ENCODE data around the gene KCNH4.
"Not testable (repeated sequence)": the region's sequence is repeated elsewhere in the genome, so short reads cannot be mapped to it uniquely, and the experiment has no call there.

KCNH4 gene

GRCh38 chr17:42177684-42178083 is 3.3 kb downstream of the KCNH4 start:
- DNase-seq = no peak

DNA sequence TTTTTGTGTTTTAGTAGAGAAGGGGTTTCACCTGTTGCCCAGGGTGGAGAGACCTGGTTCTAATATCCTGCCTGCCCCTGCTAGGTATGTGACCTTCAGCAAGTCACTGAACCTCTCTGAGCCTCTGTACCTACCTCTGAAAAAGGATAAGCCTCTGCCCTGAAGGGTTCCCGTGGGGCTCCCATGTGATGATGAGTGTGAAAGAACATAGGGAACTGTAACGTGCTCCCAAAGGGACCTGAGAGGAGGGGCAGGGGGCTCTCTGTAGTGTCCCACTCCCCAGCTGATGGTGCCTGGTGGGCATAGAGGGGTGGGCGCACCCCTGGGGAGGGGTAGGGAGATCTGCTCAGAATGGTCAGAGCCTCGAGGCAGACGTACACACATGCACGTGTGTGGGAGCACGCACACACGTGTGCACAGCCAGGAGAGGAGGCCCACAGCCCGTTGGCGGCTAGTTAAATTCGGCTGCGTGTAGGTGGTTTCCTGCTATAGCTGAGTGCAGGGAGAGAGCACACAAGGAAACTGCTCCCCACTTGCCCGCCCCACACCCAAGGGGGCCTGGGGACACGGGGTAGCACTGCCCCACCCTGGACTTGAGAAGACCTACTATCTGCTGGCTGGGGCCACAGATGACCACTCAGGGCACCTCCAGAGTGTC is 6.7 kb downstream of the KCNH4 start:
- no peak for DNase-seq

DNA sequence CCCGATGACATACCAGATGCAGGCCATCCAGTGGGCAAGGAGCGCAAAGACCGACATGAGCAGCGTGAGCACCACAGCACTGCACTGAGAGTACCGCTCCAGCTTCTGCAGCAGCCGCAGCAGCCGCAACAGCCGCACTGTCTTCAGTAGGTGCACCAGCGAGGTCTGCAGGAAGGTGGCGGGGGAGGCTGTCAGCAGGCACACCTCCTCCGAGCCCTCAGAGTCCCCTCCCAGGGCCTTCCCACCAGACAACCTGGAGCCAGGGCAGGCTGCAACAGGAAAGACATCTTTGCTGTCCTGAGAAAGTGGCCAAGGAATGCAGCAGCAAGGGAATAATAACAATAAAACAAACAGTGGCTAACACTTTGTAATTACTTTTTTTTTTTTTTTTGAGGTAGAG is 9.1 kb downstream of the KCNH4 start:
- DNase-seq = no peak

DNA sequence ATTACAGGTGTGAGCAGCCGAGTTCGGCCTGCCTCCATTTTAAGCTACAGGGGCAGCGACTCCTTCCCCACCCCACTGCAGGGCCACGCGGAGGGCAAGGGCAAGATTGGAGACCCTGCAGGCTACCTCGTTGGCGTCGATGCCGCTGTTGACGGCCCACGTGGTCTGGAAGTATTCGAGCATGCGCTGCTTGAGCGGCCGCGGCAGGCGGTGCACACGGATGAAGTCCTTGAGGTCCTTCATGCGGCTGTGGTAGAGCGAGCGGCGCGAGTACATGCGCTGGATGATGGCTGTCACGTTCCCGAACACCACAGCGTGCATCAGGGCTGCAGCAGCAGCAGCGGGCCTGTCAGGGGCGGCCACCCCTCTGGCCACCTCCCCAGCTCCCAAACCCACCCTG is 11.6 kb downstream of the KCNH4 start:
- DNase-seq = no peak

DNA sequence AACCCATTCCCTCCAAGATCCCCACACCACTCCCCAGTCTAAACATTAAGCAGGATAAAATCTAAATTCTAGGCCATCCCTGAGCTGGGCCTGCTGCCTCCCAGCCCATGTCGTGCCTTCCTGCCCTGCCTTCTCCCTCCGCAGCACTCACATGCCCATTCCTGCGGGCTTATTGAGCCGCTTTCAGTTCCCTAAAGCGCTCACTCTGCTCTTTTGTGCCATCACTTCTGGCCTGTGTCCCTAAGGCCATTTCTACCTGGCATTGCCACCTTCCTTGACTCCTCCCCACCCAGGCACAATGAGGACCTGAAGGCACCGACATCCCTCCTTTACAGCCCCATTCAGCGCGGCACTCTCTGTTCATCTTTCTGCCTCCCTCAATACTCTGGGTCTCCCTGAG is 13.1 kb downstream of the KCNH4 start:
- no peak for DNase-seq

- DNase-seq = no peak
Measured at GRCh38 chr17:42166196-42166763, 14.7 kb downstream of the KCNH4 start.

DNA sequence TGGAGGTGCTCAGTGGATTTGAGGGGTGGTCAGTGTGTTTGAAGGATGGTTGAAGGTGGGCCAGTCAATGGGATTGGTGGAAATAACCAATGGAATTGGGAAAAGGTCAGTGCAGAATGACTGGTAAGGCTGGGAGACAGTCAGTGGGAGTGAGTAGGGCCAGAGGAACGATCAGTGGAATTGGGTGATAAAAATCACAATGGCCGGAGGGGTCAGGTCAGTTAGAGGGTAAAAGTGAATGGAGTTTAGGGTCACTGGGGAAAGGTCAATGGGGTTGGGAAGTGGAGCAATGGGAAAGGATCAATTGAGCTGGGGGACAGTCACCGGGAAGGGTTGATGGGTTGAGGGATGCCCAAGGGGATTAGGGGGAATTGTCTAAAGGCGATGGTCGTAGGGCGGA is 15.2 kb downstream of the KCNH4 start:
- DNase-seq = no peak

DNA sequence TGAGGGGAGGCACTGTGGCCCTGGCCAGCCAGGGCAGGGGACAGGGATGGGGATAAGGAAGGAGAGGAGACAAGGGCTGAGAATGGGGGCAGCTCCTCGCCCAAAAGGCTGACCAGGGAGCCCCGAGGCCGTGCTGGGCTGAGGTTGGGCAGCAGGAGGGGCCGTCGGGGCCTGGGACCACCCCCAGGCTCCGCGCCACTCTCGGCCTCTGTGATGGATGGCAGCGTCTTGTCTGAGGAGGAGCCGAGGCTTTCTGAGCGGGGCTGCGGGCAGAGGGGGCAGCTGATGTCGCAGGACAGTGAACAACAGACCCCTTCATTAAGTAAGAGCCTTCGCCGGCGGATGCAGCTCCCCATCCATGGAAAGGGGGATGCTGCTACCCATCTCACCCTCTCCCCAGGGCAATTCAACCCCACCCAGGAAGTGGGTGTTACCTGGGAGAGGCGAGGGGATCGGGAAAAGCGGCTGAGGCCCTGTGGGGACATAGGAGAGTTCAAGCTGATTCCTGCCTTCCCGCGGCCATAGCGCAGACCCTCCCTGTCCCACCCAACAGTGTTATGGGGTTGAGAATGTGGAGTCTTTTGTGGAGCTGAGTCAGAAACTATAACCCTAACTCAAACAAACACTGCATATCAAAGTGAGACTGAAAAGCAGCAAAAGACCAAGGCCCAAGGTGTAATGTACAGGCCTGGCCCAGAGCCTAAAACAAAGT is 17.1 kb downstream of the KCNH4 start:
- no peak for DNase-seq

DNA sequence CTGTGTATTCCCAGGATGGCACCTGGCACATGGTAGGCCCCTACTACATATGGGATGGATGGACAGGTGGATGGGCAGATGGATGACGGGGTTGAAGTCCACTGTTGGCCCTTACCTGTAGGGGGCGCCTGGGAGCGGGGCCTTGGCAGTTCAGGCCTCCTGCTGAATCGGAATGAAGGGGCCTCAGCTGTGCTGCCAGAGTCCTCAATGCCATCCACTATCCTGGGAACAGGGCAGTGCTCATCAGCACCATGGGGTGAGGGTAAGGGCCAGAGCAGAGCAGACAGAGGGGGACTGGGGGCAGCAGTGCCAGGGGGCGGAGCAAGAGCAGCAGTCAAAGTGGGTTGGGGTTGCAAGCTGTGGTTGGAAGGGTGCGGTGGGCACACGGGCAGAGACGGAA is 17.8 kb downstream of the KCNH4 start:
- DNase-seq = no peak

- DNase-seq = no peak
Measured at GRCh38 chr17:42160531-42160910, 20.4 kb downstream of the KCNH4 start.

DNA sequence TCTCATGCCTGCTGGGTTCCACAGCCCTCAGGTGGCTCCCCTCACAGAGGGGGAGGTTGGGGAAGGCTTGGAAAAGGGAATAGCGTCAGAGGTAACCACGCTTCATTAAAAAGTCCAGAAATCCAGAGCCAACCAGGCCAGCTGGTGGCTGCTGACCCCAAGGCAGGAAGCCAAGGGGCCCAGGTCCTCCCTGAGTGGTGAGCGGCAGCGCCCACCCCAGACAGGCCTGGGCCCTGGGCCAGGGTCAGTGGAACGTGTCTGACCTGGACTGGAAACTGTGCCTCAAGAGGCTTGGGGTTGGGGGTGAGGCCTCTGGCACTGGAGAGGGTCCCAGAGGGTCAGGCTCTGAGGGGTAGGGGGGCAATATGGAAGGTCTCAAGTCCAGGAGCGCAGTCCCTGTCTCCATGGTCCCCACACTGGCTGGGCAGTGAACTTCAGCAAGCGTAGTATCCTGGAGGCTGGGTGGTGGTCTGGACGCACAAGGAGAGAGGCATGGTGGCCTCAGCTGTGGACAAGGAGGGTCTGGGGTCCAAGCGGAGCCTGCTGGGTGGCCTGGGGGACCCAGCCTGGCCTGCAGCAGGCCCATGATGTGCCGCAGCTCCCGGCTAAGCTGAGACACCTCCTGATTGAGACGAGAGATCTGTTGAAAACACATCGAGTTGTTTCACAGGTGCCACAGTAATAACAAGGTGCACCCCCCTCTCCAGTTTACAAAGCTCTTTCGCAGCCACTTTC is 21.0 kb downstream of the KCNH4 start:
- no peak for DNase-seq

DNA sequence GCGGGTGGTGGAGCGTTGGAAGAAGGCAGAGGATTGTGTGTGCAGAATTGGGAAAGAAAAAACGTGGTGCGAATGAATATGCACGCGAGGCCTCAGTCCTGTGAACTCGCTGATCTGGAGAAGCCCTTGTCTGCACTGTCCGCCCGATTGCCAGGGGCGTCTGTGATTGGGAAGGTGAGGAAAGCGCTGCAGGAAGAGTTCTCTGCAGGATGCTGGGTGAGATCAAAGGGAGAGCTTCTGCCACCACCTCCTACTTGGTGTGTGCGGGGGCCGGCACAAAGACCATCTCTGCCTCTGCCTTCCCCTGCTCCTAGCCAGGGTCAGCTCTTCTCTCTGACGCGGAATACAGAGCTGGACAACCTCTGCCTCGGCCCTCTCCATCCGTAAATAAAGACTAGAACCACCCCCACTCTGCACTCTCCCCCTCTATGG is 25.3 kb downstream of the KCNH4 start:
- DNase-seq = no peak

GRCh38 chr17:42153919-42154742 is 26.8 kb downstream of the KCNH4 start:
- DNase-seq = no peak

- no peak for DNase-seq
Measured at GRCh38 chr17:42146911-42147607, 33.9 kb downstream of the KCNH4 start.

DNA sequence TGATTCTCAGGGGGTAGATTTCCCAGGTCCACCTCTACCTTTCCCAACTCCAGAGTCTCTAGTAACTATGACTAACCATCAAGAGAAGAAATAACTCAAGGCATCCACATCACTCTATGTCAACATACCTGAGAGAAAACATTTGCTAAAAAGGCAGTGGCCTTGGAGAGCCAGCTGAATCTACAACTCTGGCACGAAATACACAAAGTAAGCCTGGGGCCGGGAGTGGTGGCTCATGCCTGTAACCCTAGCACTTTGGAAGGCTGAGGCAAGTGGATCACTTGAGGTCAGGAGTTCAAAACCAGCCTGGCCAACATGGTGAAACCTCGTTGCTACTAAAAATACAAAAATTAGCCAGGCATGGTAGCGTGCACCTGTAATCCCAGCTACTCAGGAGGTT is 37.8 kb downstream of the KCNH4 start:
- not testable (repeated sequence) for DNase-seq

GRCh38 chr17:42142371-42142896 is 38.5 kb downstream of the KCNH4 start:
- DNase-seq = no peak

DNA sequence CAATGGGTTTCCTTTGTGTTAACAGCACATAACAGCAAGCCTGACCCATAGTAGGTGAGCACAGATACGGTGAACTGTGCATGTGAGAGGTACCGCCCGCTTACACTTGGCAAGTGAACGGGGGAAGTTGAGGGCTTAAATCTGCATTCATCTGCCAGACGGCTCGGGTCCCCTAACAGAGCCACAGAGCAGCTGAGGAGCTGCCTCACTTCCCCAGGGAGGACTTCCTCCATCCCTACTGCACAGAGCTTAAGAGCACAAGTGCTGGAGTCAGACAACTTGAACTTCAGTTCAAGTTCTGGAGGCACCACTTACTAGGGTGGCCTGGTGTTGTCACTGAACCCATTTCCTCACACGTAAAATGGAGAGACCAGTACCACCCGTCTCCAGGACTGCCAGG is 39.6 kb downstream of the KCNH4 start:
- no peak for DNase-seq

- DNase-seq = not testable (repeated sequence)
Measured at GRCh38 chr17:42140690-42141089, 40.3 kb downstream of the KCNH4 start.

- no peak for DNase-seq
Measured at GRCh38 chr17:42138749-42139492, 42.0 kb downstream of the KCNH4 start.

DNA sequence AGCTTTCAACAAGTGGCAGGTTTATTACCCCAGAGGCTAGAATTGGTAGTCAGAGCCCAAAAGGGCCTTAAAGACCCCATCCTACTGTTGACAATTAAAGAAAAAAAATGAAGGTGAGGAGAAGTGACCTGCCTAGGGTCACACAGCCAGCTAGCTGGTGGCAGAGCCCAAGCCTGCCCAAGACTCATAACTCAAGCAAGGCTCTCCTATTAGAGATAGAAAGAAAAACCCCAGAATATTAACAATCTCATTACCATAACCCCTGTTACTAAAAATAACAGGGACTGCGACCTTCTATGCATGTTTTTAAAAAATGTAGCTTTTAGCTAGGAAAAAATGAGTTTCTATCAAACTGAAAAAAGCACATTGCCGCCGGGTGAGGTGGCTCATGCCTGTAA is 44.3 kb downstream of the KCNH4 start:
- DNase-seq = no peak
